Measurements from ENCODE around the gene INAFM1.
"Not testable (repeated sequence)": the region's sequence is repeated elsewhere in the genome, so short reads cannot be mapped to it uniquely, and the experiment has no call there.

The INAFM1 gene

GRCh38 chr19:47240996-47241918 lies 33.4 kb upstream of the INAFM1 start:
- DNase-seq: peak; percentile 71 to 94 (median 87)

- DNase-seq: no peak
Measured at GRCh38 chr19:47241919-47242577, 32.6 kb upstream of the INAFM1 start.

GRCh38 chr19:47243364-47243775 lies 31.3 kb upstream of the INAFM1 start:
- DNase-seq: no peak

- DNase-seq: peak; percentile 98 to 99 (median 98)
Measured at GRCh38 chr19:47243776-47244547, 30.7 kb upstream of the INAFM1 start.

- peak; percentile 82 to 92 (median 84) for DNase-seq
Measured at GRCh38 chr19:47247308-47247990, 27.2 kb upstream of the INAFM1 start.

- not testable (repeated sequence) for DNase-seq
Measured at GRCh38 chr19:47253016-47253415, 21.7 kb upstream of the INAFM1 start.

- DNase-seq: no peak
Measured at GRCh38 chr19:47253467-47253881, 21.2 kb upstream of the INAFM1 start.

- no peak for DNase-seq
Measured at GRCh38 chr19:47253970-47254369, 20.7 kb upstream of the INAFM1 start.

- peak; percentile 96 to 97 (median 97) for DNase-seq
Measured at GRCh38 chr19:47255879-47256692, 18.6 kb upstream of the INAFM1 start, which contains the start of gene CCDC9. TSS of gene CCDC9 (plus strand) at chr19:47256525. CDS start at chr19:47258401, 1,876 bp downstream.

GRCh38 chr19:47256693-47257410 lies 17.8 kb upstream of the INAFM1 start:
- DNase-seq: peak; percentile 100

- DNase-seq: peak in 1 of 3 donors; percentile 23
Measured at GRCh38 chr19:47257411-47258169, 17.1 kb upstream of the INAFM1 start.

- DNase-seq: no peak
Measured at GRCh38 chr19:47258434-47258833, 16.3 kb upstream of the INAFM1 start.

- DNase-seq: no peak
Measured at GRCh38 chr19:47258895-47259555, 15.7 kb upstream of the INAFM1 start.

GRCh38 chr19:47260476-47260875 lies 14.2 kb upstream of the INAFM1 start:
- DNase-seq: no peak

- peak; percentile 45 to 58 (median 51) for DNase-seq
Measured at GRCh38 chr19:47261946-47262793, 12.5 kb upstream of the INAFM1 start.

- DNase-seq: no peak
Measured at GRCh38 chr19:47264629-47265028, 10.1 kb upstream of the INAFM1 start.

- no peak for DNase-seq
Measured at GRCh38 chr19:47266401-47266941, 8.2 kb upstream of the INAFM1 start.

GRCh38 chr19:47267350-47267759 lies 7.3 kb upstream of the INAFM1 start:
- DNase-seq: no peak

All from suppressor macrophage treated with lipopolysaccharide for 1 hour (primary cell).